Ovary (tissue), 9 donors: ENCODE results near the gene SIRT5. TPM values are rescaled to one million over a fixed set of nuclear protein-coding genes. Genes with fewer than 3 reads are reported as not detected.

Experiments used
- DNase-seq, 5 donors: peaks; one replicate each; pipeline ENCODE4 v3.0.0-alpha.2; 2019 to 2020
- H3K27ac ChIP-seq, 2 donors: fragments of 200-600 bp; one replicate each; pipeline versions ENCODE4 v1.5.1 to v1.8.0; 2019 to 2022
- H3K27me3 ChIP-seq: fragments of 200-600 bp; one replicate; pipeline ENCODE4 v1.8.0; 2022
- H3K36me3 ChIP-seq: fragments of 200-600 bp; sonication (generic); one replicate; pipeline ENCODE4 v1.5.1; 2019
- H3K4me1 ChIP-seq: one replicate; pipeline ENCODE4 v1.8.1; 2013; ENCODE audit warnings: mild to moderate bottlenecking, moderate library complexity; ENCODE audit not compliant: insufficient read depth
- H3K4me3 ChIP-seq: fragments of 200-600 bp; sonication (generic); one replicate; pipeline ENCODE4 v1.5.1; 2017
- H3K9me3 ChIP-seq, 2 donors: fragments of 200-600 bp in 1 of 2; sonication (generic) in 1 of 2; one replicate each; pipeline versions ENCODE4 v1.5.1 to v1.8.1; 2013 to 2019; ENCODE audit warnings: mild to moderate bottlenecking in 1 of 2, moderate library complexity in 1 of 2
- CTCF ChIP-seq, 3 donors: fragments of 450-650 bp in 2 of 3; fragments of 200-600 bp in 1 of 3; IDR thresholded peaks; one replicate each; pipeline versions ENCODE4 v1.5.1 to v1.8.0; 2016 to 2022; ENCODE audit warnings: antibody characterized with exemption in 3 of 3, mild to moderate bottlenecking in 1 of 3
- EP300 ChIP-seq: sonication (generic); formaldehyde crosslinking; IDR thresholded peaks from one replicate; pipeline ENCODE4 v1.6.1; 2017; ENCODE audit warnings: antibody characterized with exemption
- POLR2A ChIP-seq: fragments of 450-650 bp; IDR thresholded peaks from one replicate; pipeline ENCODE4 v1.6.1; 2017; ENCODE audit warnings: antibody characterized with exemption, mild to moderate bottlenecking, moderate library complexity
- WGBS, 3 donors: extraction: QIAGEN DNeasy Blood & Tissue Kit in 1 of 3; methylation state at CpG; one replicate each; pipeline versions ENCODE4 v1.1.5 to v1.1.7; 2013 to 2017; 5-methylcytosine and 5-hydroxymethylcytosine counted together
- intact Hi-C, 4 donors: fragments of 100-400 bp; cut with DNase I; formaldehyde crosslinking; loops; one replicate each; pipeline versions ENCODE4 v1.11.0 to v1.15.1; 2022 to 2023
- polyA plus RNA-seq, 2 donors: library from polyadenylated mRNA; stranded (reverse); fragments of 200-250 nt in 1 of 2; fragments of 350-450 nt in 1 of 2; fragmentation: Illumina TruSeq in 1 of 2; extraction: RNeasy Lipid Tissue Mini Kit (QIAGEN cat#74804) in 1 of 2; gene quantifications; one replicate each; pipeline ENCODE4 v1.2.3, GENCODE V29; 2013 to 2014
- total RNA-seq, 7 donors: library from RNA; depleted of rRNA in 2 of 7; stranded (reverse); fragments of >200 nt in 2 of 7; fragmentation: NEBNext Ultra II Directional in 3 of 7; extraction: Animal tissue kit (Norgen Biotek cat#: 25700) in 3 of 7; gene quantifications; one replicate each; pipeline versions ENCODE4 v1.1.0 to v1.2.4, GENCODE V29; 2016 to 2023
- donor health status: DM: no; HTN: no; CAD: no; lungs with moderate emphysema.
- donor health status: DM: no; HTN: no; CAD: no.
- donor health status: Bipolar disorder and iron deficiency.
- donor health status: DM: yes; HTN: yes; CAD: no.
- donor health status: DM: no; HTN: no; CAD: no.
- donor health status: DM: yes; HTN: yes; CAD: no.

SIRT5 gene
- total and polyA plus RNA-seq, 9 donors, result 7.3 to 22.2 (median 13.0) TPM

- H3K4me3 ChIP-seq, result no peak overlapping the region
- H3K9me3 ChIP-seq, result no peaks in the 10 kb centered on the region
- no peak overlapping the region for H3K27ac ChIP-seq
- TF ChIP-seq POLR2A, result no peak
- TF ChIP-seq EP300, result no peak
- no peak for TF ChIP-seq CTCF (IDR thresholded peaks at IDR 0.05)
- DNase-seq, result no peak
- no peaks in the 10 kb centered on the region for H3K4me1 ChIP-seq
- intact Hi-C loops, result no loop called here
- H3K27me3 ChIP-seq, result no peaks in the 10 kb centered on the region
- 71 to 89% (median 77%) methylated on average over 1 of the region's 1 CpG for WGBS, 3 donors
- no peaks in the 10 kb centered on the region for H3K36me3 ChIP-seq
Observed at GRCh38 chr6:13563009-13563408, 11.4 kb upstream of the SIRT5 start.

- no peak for DNase-seq
- TF ChIP-seq POLR2A, result no peak
- TF ChIP-seq CTCF (IDR thresholded peaks at IDR 0.05), result no peak
- TF ChIP-seq EP300, result no peak
- Histone ChIP-seq H3K36me3 (no peaks in the 10 kb centered on the region), H3K9me3 (no peaks in the 10 kb centered on the region), H3K27ac (no peak overlapping the region), H3K27me3 (no peaks in the 10 kb centered on the region), H3K4me3 (no peak overlapping the region), H3K4me1 (no peaks in the 10 kb centered on the region)
- WGBS, 3 donors, result 87 to 93% (median 92%) methylated on average over 4 of the region's 4 CpGs
- intact Hi-C loops, result no loop called here
Observed at GRCh38 chr6:13565921-13566320, 8.5 kb upstream of the SIRT5 start.

GRCh38 chr6:13566500-13566899 is 7.9 kb upstream of the SIRT5 start:
- WGBS, 3 donors, result 87 to 89% (median 88%) methylated on average over 3 of the region's 3 CpGs
- intact Hi-C loops, result no loop called here

GRCh38 chr6:13568970-13569369 is 5.4 kb upstream of the SIRT5 start:
- intact Hi-C loops, result no loop called here
- no peaks in the 10 kb centered on the region for H3K36me3 ChIP-seq
- no peaks in the 10 kb centered on the region for H3K9me3 ChIP-seq
- no peaks in the 10 kb centered on the region for H3K27me3 ChIP-seq
- H3K4me3 ChIP-seq, result no peak overlapping the region
- 83 to 90% (median 88%) methylated on average over 5 of the region's 5 CpGs for WGBS, 3 donors
- no peaks in the 10 kb centered on the region for H3K4me1 ChIP-seq
- H3K27ac ChIP-seq, result no peak overlapping the region
- no peak for DNase-seq
- no peak for TF ChIP-seq CTCF (IDR thresholded peaks at IDR 0.05)
- no peak for TF ChIP-seq POLR2A
- no peak for TF ChIP-seq EP300

More at GRCh38 chr6:13566500-13566899, 7.9 kb upstream of the SIRT5 start:
- Histone ChIP-seq H3K4me3 (no peak overlapping the region), H3K27me3 (no peaks in the 10 kb centered on the region), H3K9me3 (no peaks in the 10 kb centered on the region), H3K4me1 (no peaks in the 10 kb centered on the region), H3K27ac (no peak overlapping the region), H3K36me3 (no peaks in the 10 kb centered on the region)
- TF ChIP-seq EP300 (no peak), POLR2A (no peak)
- no peak for DNase-seq

- DNase-seq, result no peak
- WGBS, 3 donors, result 86 to 88% (median 86%) methylated on average over 7 of the region's 7 CpGs
- intact Hi-C loops, result loop anchor here in 1 of 4 donors (5.0 kb wide), 1 partner anchor 195 kb away; no protein-coding TSS in a partner anchor
- TF ChIP-seq CTCF (IDR thresholded peaks at IDR 0.05), result no peak
- Histone ChIP-seq H3K4me1 (no peaks in the 10 kb centered on the region), H3K27ac (no peak overlapping the region), H3K4me3 (no peak overlapping the region), H3K9me3 (no peaks in the 10 kb centered on the region), H3K27me3 (no peaks in the 10 kb centered on the region), H3K36me3 (no peaks in the 10 kb centered on the region)
Observed at GRCh38 chr6:13572240-13572639, 2.2 kb upstream of the SIRT5 start.
